HL-60/S4 treated with retinoic acid at 250 ng/mL for 4 days and 3 days (cell line): ENCODE data around the gene ARHGAP5.

Experiments used
- in situ Hi-C: fragments of 300-500 bp; cut with MboI; formaldehyde crosslinking; loops from 2 replicates; pipeline ENCODE4 v1.7.0; 2022; ENCODE audit warnings: low sequenced_read_pairs

ARHGAP5 gene

DNA sequence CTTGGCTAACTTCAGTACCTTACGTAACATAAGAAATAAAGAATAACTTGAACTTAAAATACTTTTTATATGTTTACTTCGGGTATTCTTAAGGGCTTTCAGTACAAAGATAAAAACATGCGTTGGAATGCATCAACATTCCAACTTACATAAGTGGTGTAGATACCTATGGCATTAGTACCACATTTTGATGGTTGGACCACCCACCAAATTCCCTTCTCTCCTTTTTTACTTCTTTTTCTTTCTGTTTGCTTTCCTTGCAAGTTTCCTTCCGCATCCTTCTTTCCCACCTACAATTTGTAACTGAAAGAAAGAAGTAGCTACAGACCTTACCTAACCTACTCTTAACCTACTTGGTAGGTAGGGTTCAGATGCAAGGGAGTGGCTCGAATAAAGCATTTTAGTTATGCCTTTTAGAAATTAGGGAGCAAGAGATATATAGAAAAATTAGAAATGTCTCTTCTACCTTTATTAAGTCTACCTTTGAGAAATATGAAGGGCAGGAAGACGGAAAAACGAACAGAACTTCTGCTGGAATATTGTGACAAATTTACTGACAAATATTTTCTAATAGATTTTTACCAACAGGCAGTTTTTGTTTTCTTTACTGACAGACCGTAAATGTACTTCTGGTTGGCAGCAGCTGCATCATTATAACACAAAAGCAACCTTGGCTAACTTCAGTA lies 2.1 kb upstream of the ARHGAP5 start:
- in situ Hi-C loops, result no loop called here

DNA sequence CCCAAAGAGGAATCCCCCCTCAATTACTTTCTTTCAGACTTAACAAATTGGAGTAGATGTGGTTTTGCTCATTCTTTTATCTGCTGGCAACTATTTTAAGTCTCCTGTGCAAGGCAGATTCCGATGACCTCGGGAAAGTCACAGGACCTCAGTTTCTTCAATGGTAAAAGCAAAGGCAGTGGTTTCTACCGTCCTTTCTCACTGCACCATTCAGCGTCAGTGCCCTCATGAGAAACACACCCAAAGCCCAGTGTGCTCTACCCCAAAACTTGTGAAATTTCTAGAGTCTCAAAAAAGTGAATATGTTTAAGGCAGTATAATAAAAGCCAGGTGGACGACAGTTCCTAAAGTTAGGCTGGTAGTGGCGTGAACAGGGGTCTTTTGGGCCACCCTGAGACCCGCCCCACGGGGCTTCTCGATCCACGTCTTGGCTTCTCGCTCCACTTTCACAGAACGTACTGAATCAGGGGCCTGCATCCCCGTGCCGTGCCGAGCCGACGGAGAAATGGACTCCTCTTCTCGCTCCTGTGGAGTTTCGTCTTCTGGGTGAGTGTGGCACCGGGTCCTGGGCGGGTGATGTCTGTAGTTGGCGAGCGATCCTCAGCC lies 1.3 kb upstream of the ARHGAP5 start:
- in situ Hi-C loops, result no loop called here

DNA sequence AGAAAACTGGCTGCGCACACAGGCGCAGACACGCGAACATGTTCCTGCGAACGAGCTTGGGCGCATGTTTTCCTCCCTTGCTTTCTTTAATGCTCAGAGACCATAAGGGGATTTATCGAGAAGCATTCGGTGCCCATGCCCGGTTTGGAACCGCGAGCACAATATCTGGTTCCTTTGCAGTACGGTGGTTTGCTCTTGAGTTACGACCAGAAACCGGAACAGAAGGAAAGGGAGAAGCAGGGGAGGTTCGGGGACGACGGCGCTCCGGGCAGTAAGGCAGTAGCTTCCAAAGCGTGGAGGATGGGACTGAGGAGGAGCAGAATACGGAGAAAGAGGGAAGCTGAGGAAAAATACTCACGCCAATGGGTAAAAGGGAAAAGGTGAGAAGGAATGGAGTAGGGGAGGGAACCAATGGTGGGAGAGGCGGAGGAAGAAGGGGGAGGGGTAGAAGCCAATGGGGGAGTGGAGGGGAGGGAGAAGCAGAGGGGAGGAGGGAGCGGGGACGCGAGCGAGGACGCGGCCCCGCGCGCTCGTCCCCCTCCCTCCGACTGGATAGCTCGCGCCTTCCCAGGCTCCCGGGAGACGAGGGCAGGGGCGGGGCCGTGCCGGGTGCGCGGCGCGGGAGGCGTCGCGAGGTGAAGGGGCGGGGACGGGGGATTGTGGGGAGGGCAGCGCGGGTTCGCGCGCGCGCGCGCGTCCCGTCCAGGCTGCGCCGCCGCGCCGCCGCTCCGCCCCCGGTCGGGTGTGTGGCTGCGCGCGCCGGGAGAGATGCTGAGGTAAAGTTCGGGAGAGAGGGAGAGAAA lies 625 bp upstream of the ARHGAP5 start:
- in situ Hi-C loops, result no loop called here

DNA sequence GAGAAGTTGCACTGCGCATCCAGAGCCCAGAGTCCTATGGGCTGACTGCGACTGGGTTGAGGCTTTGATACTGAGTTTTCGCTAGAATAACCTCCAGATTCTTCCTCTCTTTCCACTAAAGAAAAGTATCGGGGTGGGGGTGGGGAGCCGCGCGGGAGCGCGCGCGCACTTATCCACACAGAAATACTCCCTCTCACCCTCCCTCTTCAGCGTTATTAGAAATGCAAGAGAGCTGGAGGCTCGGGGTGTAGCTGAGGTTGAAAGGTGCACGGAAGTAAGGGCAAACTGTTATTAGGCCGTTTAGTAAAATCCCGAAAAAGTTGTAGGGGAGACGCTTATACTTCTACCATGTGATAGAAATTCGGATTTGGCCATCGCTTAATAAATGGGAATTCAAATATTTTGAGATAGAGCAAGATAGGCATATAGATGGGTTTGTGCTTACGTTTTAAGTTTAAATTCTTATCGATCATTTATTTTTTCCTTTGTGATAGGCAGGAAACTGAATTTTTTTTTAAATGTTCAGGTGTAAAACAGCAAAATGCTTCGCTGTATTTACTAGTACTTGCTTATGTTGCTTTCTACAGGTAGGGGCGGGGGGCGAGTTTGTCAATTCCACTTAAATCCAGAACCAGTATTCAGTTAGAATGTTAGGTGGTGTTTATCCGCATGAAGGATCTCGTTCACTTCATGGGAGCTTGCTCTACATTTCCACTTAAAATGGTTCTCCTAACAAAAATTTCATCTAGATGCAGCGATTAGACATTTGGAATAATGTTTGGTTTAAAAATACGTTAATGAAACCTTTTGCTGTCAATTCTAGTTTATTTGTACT lies 1.1 kb downstream of the ARHGAP5 start:
- in situ Hi-C loops, result no loop called here

DNA sequence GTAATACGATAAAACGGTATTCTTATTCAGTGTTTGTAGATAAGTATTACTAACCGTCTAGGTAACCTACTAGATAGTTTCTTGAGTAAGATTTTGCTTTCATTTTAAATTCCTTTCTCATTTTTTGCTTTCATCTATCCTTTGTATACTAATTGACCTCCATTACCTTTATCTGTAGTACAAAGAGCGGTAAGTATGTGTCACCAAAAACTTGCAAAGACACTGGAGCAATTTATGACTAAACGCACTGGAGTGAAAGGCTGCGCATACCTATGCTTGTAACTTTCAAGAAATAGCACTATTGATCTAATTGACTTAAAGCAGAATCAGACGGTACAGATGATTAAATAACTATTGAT lies 1.7 kb downstream of the ARHGAP5 start:
- in situ Hi-C loops, result no loop called here

DNA sequence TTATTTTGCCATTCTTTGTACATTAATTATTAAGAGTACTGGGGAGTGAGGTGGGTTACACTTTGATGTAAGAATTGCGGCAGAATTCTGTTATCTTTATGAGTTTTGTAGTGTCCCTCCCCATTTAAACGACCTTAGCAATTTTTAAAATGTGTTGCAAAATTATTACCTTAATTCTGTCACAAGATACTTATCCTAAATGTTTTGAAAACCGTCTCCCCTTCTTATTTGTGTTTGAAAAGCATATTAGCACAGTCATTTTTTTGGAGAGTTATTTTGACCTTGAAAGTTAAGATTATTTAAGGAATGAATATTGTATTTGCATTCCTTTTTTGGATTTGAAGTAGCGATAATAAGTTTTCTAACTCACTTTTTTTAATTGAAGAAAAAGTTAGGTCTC lies 2.2 kb downstream of the ARHGAP5 start:
- in situ Hi-C loops, result no loop called here

DNA sequence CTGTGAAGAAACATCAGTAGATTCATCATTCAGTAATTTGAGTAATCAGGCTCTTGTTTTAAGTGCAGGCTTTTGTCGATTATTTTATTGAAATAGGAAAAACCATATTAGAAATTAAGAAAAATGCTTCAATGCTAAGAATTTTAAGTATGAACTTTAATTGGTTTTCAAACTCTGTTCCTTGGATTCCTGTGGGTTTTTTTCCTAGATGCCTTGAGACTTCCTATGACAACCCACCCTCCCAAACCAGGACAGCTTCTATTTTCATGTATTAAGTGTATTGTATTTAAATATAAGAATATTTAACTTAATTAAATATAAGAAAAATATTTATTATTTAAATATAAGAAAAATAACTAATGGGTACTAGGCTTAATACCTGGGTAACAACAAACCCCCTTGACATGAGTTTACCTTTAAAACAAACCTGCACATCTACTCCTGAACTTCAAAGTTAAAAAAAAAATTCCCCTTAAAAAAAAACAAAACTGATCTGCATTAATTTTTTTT lies 3.0 kb downstream of the ARHGAP5 start:
- in situ Hi-C loops, result no loop called here

DNA sequence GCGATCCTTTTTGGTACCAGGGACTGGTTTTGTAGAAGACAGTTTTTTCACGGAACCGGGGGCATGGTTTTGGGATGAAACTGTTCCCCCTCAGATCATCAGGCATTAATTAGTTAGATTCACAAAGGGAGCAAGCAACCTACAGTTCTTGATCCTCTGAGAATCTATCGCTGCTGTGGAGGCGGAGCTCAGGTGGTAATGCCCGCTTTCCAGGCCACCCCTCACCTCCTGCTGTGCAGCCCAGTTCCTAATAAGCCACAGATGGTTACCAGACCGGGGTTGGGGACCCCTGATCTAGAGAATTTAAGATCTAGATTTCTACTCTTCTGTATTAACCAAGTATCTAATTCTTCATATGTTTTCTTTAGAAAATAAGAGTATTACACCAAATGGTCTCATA lies 4.8 kb downstream of the ARHGAP5 start:
- in situ Hi-C loops, result no loop called here

DNA sequence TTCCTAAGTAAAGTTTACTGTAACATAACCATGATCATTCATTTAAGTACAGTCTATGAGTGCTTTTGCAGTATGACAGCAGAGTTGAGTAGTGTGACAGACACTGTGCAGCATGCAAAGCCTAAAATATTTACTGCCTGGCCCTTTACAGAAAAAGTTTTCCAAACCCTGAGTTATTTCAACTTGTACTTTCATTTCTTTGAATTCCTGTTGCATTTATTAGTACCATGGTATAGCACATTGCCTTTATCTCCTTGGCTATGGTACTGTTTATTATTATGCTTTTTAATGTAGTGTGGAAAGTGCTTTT lies 6.2 kb downstream of the ARHGAP5 start:
- in situ Hi-C loops, result no loop called here

DNA sequence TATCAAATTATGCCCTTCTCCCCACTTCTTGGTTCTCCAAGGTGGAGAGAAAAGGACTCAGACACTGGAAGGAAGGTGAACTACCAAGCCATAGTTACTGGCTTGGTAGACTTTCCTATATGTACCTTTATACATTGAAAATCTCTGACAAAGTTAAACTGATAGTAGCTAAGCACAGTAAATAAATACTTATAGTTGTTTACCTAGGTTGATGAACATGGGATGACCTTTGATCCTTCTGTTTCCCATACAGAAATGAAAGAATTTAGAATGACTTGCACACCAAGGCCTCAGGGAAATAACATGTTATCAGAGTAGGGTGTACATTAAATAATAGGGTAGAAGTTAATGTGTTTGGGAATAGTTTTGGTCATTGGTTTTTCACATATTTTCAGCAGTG lies 6.7 kb downstream of the ARHGAP5 start:
- in situ Hi-C loops, result no loop called here

DNA sequence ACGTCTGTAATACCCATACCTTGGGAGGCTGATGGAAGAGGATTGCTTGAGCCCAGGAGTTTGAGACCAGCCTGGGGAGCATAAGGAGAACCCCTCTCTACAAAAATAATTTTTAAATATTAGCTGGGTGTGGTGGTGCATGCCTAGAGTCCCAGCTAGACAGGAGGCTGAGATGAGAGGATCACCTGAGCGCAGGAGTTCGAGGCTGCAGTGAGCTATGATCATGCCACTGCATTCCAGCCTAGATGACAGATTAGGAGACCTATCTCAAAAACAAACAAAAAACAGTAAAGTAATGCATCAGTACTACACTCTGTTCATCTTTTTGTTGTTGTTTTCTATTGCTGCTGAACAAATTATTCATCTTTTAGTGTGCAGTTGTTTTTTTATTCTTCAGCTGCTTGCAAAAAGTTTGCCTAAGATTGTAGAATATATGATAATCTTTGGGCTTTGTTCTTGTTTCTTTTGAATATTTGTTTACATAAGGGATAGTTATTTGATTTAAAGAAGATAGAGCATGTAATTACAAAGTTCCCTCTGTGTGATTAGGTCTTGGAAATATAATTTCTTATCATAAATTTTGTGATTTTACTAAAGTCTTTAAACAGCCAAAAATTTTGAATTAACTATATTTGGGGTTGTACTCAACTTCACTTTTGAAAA lies 8.2 kb downstream of the ARHGAP5 start:
- in situ Hi-C loops, result no loop called here

DNA sequence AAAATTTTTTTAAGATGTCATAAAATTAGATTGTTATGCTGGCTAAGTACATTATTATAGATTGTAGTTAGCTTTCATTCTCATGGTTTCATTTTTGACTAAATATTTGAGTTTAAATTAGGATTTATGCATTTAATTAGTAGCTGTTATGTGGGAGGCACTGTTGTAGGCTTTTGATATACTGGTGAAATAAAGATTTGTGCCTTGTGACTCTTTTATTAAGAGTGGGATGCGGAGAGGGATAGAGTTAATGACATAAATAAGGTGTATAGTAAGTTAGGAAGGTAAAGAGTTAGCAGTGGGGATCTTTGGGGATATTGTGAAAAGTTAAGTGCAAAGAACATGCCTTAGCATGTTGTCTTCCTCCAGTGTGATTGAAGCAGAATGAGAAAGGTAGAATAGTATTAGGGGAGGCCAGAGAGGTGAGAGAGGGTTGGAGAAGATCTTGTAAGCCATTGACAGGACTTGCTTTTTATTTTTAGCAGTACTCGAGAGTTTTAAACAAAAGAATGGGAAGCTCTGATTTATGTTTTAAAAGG lies 8.8 kb downstream of the ARHGAP5 start:
- in situ Hi-C loops, result no loop called here

DNA sequence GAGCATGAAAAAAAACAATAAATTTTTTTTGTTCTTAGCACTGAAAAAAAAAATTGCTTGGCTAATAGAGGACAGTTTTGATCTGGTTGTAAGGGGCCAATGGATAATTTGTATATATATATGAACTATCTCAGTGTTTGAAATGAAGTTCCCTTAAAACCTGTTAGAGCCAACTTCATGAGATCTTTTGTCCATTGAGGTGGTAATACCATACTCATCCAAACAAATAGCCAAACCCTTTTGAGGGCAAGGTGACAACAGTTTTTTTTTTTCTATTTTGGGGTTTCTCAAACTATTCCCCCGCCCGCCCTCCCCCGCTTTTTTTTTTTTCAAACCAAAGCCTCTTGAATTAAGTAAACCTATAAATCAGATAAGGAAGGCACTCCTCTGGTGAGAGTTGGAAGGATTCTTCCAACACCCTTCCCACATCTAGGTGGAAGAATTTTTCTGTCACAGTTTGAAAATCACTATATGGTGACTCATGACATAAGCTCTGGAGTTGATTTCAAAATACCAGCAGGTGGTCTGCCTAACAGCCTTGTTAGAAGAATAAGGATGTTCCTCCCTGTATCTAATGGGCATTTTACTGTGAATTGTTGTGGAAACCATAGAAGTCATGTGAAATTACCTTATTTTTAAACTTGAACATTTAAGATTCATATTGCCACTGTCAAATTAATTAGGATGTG lies 10.2 kb downstream of the ARHGAP5 start:
- in situ Hi-C loops, result no loop called here

DNA sequence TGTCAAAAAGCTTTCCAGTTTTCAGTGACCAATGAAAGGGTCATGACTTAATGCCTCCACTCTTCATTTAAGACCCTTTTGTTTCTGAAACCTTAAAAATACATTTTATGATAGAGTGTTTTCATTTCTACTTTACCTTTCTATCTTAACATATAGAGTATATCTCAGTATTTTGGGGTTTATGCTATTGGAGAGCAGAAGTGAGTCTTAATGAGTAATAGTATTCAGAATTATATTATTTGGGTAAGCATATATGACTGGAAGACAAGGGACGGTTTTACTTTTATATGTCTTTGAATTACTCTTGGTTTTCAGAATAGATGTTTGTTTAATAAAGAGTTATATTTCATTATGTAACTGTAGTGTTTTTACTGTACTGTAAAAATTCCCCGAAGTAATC lies 10.8 kb downstream of the ARHGAP5 start:
- in situ Hi-C loops, result no loop called here

DNA sequence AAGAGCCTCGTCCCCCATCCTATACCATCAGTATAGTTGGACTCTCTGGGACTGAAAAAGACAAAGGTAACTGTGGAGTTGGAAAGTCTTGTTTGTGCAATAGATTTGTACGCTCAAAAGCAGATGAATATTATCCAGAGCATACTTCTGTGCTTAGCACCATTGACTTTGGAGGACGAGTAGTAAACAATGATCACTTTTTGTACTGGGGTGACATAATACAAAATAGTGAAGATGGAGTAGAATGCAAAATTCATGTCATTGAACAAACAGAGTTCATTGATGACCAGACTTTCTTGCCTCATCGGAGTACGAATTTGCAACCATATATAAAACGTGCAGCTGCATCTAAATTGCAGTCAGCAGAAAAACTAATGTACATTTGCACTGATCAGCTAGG lies 13.6 kb downstream of the ARHGAP5 start:
- in situ Hi-C loops, result no loop called here

DNA sequence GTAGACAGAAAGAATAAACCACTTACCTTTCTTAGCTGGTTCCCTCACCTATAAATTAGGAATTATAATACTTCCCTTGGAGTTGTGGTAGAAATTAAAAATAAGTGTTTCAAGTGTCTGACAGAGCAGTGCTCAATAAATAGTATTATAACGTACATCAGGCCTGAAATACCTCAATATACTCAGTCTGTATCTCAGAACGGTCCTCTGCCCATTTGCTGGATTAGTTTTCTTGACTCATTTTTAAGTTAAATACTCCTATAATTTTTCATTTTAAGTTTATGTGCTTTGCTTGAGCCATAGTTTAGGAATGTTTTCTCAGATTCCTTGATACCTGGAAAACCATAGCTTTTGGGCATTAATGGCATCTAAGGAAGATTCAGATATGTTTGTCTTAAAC lies 22.4 kb downstream of the ARHGAP5 start:
- in situ Hi-C loops, result no loop called here

DNA sequence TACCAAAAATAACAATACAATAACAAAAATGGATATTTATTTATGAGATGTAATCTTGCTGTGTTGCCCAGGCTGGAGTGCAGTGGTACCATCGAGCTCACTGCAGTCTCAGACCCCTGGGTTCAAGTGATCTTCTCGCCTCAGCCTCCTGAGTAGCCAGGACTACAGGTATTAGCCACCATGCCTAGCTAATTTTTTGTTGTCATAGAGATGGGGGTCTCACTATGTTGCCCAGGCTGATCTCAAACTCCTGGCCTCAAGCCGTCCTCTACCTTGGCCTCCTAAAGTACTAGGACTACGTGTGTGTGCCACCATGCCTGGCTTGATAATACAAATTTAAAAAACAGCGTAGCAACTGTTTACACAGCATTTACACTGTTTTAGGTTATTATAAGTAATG lies 23.1 kb downstream of the ARHGAP5 start:
- in situ Hi-C loops, result no loop called here

DNA sequence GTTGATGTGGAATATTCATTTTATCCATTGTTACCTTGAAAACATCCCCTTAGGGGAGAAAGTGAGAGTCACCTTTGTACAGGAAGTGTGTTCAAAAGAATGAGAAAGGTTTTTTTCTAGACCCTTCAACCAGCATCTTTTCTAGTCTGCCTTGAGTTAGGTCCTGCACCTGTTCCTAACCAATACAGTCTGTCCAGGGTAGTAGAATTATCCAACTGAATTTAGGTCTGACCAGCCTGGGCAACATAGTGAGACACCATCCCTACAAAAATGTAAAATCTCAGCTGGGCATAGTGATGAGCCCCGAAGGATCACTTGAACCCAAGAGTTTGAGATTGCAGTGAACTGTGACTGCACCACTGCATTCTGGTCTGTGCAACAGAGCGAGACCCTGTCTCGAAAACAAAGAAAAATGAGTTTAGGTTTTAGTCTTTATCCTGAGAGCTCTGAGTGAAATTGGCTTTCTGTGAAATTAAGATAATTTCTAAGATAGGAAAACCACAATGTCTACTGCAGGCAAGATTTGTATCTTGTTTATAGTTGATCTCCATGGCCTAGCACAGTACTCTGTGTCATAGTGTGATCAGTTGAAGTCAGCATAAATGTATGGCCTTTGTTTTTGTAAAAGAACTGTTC lies 25.2 kb downstream of the ARHGAP5 start:
- in situ Hi-C loops, result no loop called here

DNA sequence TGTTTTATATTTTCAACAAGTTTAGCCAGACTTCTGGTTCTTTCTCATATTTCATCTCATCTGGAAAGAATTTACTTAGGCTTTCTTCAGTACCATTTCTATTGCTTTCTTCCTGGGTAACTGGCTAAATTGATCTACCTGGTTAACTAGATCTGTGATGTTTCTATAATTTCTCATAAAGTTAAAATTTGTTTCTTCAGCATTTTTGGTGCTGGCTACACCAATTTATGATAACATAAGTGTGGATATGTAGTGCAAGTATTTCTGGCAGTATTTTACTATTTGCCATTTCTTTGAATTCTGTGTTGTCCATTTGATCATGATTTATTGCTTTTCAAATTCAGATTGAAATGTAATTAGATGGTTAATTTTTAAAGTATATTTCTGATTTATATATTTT lies 25.9 kb downstream of the ARHGAP5 start:
- in situ Hi-C loops, result no loop called here

DNA sequence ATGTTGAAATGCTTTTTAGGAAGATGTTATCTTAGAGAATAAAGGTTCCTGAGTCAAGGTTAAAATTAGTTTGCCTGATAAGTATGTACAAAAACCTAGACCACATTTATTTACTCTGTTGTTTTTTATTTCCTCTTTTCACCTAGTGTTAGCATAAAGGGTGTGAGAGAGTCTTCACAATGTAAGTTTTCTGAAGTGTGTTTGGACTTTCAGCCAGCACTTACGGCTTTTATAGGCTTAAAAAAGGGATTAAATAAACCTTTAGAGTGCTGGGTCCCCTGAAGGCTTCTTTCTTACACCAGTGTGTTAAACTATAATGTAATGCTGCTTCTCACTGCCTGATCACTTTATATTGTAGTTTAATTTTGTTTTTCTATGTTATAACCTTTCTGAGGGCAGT lies 27.2 kb downstream of the ARHGAP5 start:
- in situ Hi-C loops, result no loop called here
